ENCODE results near the gene AP4E1.

- TF ChIP-seq, protein P1, sequence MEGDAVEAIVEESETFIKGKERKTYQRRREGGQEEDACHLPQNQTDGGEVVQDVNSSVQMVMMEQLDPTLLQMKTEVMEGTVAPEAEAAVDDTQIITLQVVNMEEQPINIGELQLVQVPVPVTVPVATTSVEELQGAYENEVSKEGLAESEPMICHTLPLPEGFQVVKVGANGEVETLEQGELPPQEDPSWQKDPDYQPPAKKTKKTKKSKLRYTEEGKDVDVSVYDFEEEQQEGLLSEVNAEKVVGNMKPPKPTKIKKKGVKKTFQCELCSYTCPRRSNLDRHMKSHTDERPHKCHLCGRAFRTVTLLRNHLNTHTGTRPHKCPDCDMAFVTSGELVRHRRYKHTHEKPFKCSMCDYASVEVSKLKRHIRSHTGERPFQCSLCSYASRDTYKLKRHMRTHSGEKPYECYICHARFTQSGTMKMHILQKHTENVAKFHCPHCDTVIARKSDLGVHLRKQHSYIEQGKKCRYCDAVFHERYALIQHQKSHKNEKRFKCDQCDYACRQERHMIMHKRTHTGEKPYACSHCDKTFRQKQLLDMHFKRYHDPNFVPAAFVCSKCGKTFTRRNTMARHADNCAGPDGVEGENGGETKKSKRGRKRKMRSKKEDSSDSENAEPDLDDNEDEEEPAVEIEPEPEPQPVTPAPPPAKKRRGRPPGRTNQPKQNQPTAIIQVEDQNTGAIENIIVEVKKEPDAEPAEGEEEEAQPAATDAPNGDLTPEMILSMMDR (optimal IDR thresholded peaks at IDR 0.05 in 1 of 3, IDR thresholded peaks at IDR 0.05 in 1 of 3, conservative IDR thresholded peaks at IDR 0.05 in 1 of 3; ENCODE audit: extremely low read depth in 1 of 3, insufficient read depth in 2 of 3, low read length in 3 of 3) = no peak
- no peak for TF ChIP-seq EZH2 (IDR thresholded peaks at IDR 0.05; ENCODE audit: low read length)
These were observed 137.5 kb downstream of the AP4E1 start for GRCh38 chr15:51046016-51046415.

All from keratinocyte (primary cell).